ENCODE results near the gene PGAP1.

Gene PGAP1

GRCh38 chr2:196873511-196873910, 53.0 kb downstream of the PGAP1 start:
- no peak overlapping the region for H3K4me3 ChIP-seq (ENCODE audit: low read length)
- no peak for TF ChIP-seq CTCF (conservative IDR thresholded peaks at IDR 0.05; ENCODE audit: low read depth, low read length)
- no peak for DNase-seq (ENCODE audit: low read depth)

- no peak overlapping the region for H3K4me3 ChIP-seq (ENCODE audit: low read length)
- no peak for TF ChIP-seq CTCF (conservative IDR thresholded peaks at IDR 0.05; ENCODE audit: low read depth, low read length)
- no peak for DNase-seq (ENCODE audit: low read depth)
Measured at GRCh38 chr2:196854629-196855028, 71.9 kb downstream of the PGAP1 start.

GRCh38 chr2:196853301-196854087, 73.0 kb downstream of the PGAP1 start:
- no peak overlapping the region for H3K4me3 ChIP-seq (ENCODE audit: low read length)
- peak; percentile 20 for DNase-seq (ENCODE audit: low read depth)
- no peak for TF ChIP-seq CTCF (conservative IDR thresholded peaks at IDR 0.05; ENCODE audit: low read depth, low read length)

GRCh38 chr2:196851088-196851487, 75.4 kb downstream of the PGAP1 start:
- no peak overlapping the region for H3K4me3 ChIP-seq (ENCODE audit: low read length)
- no peak for TF ChIP-seq CTCF (conservative IDR thresholded peaks at IDR 0.05; ENCODE audit: low read depth, low read length)
- DNase-seq (ENCODE audit: low read depth): no peak

- DNase-seq (ENCODE audit: low read depth): peak; percentile 14
- H3K4me3 ChIP-seq (ENCODE audit: low read length): no peak overlapping the region
- peak; percentile 61 for TF ChIP-seq CTCF (conservative IDR thresholded peaks at IDR 0.05; ENCODE audit: low read depth, low read length)
Measured at GRCh38 chr2:196849895-196850294, 76.6 kb downstream of the PGAP1 start.

- TF ChIP-seq CTCF (conservative IDR thresholded peaks at IDR 0.05; ENCODE audit: low read depth, low read length): no peak
- DNase-seq (ENCODE audit: low read depth): no peak
- H3K4me3 ChIP-seq (ENCODE audit: low read length): no peak overlapping the region
Measured at GRCh38 chr2:196846295-196846694, 80.2 kb downstream of the PGAP1 start.

- no peak for TF ChIP-seq CTCF (conservative IDR thresholded peaks at IDR 0.05; ENCODE audit: low read depth, low read length)
- no peak overlapping the region for H3K4me3 ChIP-seq (ENCODE audit: low read length)
Measured at GRCh38 chr2:196845371-196845770, 81.1 kb downstream of the PGAP1 start.

More at GRCh38 chr2:196845371-196845770, 81.1 kb downstream of the PGAP1 start:
- no peak for DNase-seq (ENCODE audit: low read depth)

Data from retinal pigment epithelial cell (primary cell).